Mesenchymal stem cell (in vitro differentiated cells and primary cell): ENCODE results near the gene PRICKLE2.
A peak's percentile ranks its signal among the peaks of the same experiment; 100 is the strongest.

Experiments
- DNase-seq: peaks from one replicate; pipeline ENCODE4 v3.0.0-alpha.2; 2013
- H2AFZ ChIP-seq: one replicate; pipeline ENCODE4 v1.6.1; 2013; ENCODE audit warnings: low read depth, mild to moderate bottlenecking, control low read depth, inconsistent platforms, low read length, moderate library complexity
- H2AK5ac ChIP-seq: 2 replicates; pipeline ENCODE4 v1.6.1; 2013; ENCODE audit warnings: low read length, moderate library complexity, mild to moderate bottlenecking, inconsistent platforms; ENCODE audit not compliant: severe bottlenecking
- H2BK120ac ChIP-seq: one replicate; pipeline ENCODE4 v1.6.1; 2013; ENCODE audit warnings: low read depth, mild to moderate bottlenecking, inconsistent platforms, low read length, moderate library complexity
- H2BK12ac ChIP-seq, 2 experiments: one replicate each; pipeline ENCODE4 v1.6.1; 2013; ENCODE audit warnings: inconsistent platforms in 2 of 2, low read length in 2 of 2, mild to moderate bottlenecking in 2 of 2, moderate library complexity in 2 of 2, control low read depth in 1 of 2
- H2BK15ac ChIP-seq: one replicate; pipeline ENCODE4 v1.6.1; 2013; ENCODE audit warnings: mild to moderate bottlenecking, low read depth, inconsistent platforms; ENCODE audit not compliant: poor library complexity, severe bottlenecking
- H2BK5ac ChIP-seq: 2 replicates; pipeline ENCODE4 v1.6.1; 2013; ENCODE audit warnings: low read depth, mild to moderate bottlenecking, low read length, control low read depth, inconsistent platforms; ENCODE audit not compliant: poor library complexity, severe bottlenecking
- H3K14ac ChIP-seq, 2 experiments: one replicate each; pipeline ENCODE4 v1.6.1; 2013; ENCODE audit warnings: inconsistent platforms in 2 of 2, low read length in 2 of 2, control low read depth in 1 of 2, mild to moderate bottlenecking in 1 of 2, moderate library complexity in 1 of 2
- H3K18ac ChIP-seq, 2 experiments: one replicate each; pipeline ENCODE4 v1.6.1; 2013; ENCODE audit warnings: inconsistent platforms in 2 of 2, low read length in 2 of 2, control low read depth in 1 of 2, low read depth in 1 of 2, mild to moderate bottlenecking in 1 of 2
- H3K23ac ChIP-seq, 2 experiments: one replicate each; pipeline ENCODE4 v1.6.1; 2013; ENCODE audit warnings: inconsistent platforms in 2 of 2, low read length in 2 of 2, mild to moderate bottlenecking in 2 of 2, moderate library complexity in 2 of 2, control low read depth in 1 of 2
- H3K27ac ChIP-seq: 2 replicates; pipeline ENCODE4 v1.5.1; 2013; ENCODE audit warnings: mild to moderate bottlenecking, moderate library complexity, low read length, control low read depth, inconsistent platforms; ENCODE audit not compliant: poor library complexity, severe bottlenecking
- H3K27me3 ChIP-seq, 2 experiments: 2 replicates each; pipeline versions ENCODE4 v1.6.1 to v1.7.0; 2013; ENCODE audit warnings: low read length in 2 of 2, mild to moderate bottlenecking in 2 of 2, moderate library complexity in 2 of 2, control low read depth in 1 of 2, inconsistent platforms in 1 of 2; ENCODE audit not compliant: control insufficient read depth in 1 of 2, insufficient read depth in 1 of 2
- H3K36me3 ChIP-seq, 2 experiments: 2 replicates each; pipeline versions ENCODE4 v1.6.1 to v1.7.0; 2013; ENCODE audit warnings: low read length in 2 of 2, control low read depth in 1 of 2, inconsistent platforms in 1 of 2, low read depth in 1 of 2, mild to moderate bottlenecking in 1 of 2; ENCODE audit not compliant: insufficient read depth in 2 of 2, control insufficient read depth in 1 of 2
- H3K4ac ChIP-seq, 2 experiments: one replicate each; pipeline ENCODE4 v1.6.1; 2013; ENCODE audit warnings: inconsistent platforms in 2 of 2, low read length in 2 of 2, mild to moderate bottlenecking in 2 of 2, moderate library complexity in 2 of 2, control low read depth in 1 of 2, low read depth in 1 of 2
- H3K4me1 ChIP-seq: 2 replicates; pipeline ENCODE4 v1.6.1; 2013; ENCODE audit warnings: low read depth, low read length, control low read depth; ENCODE audit not compliant: control insufficient read depth, insufficient read depth
- H3K4me2 ChIP-seq: 2 replicates; pipeline ENCODE4 v1.6.1; 2013; ENCODE audit warnings: low read length, mild to moderate bottlenecking, inconsistent platforms; ENCODE audit not compliant: poor library complexity, severe bottlenecking
- H3K4me3 ChIP-seq, 2 experiments: 2 replicates each; pipeline versions ENCODE4 v1.5.1 to v1.7.0; 2013; ENCODE audit warnings: low read length in 2 of 2, mild to moderate bottlenecking in 2 of 2, control low read depth in 1 of 2, low read depth in 1 of 2; ENCODE audit not compliant: insufficient read depth in 1 of 2
- H3K79me1 ChIP-seq: replicated peaks from 2 replicates; pipeline ENCODE4 v1.6.1; 2013; ENCODE audit warnings: mild to moderate bottlenecking, control low read depth, low read length, inconsistent platforms; ENCODE audit not compliant: poor library complexity, severe bottlenecking
- H3K9ac ChIP-seq: 2 replicates; pipeline ENCODE4 v1.7.0; 2013; ENCODE audit warnings: mild to moderate bottlenecking, low read length, moderate library complexity
- H3K9me3 ChIP-seq: 2 replicates; pipeline ENCODE4 v1.7.0; 2013; ENCODE audit warnings: mild to moderate bottlenecking, low read length; ENCODE audit not compliant: control insufficient read depth
- H4K8ac ChIP-seq: one replicate; pipeline ENCODE4 v1.6.1; 2013; ENCODE audit warnings: inconsistent platforms, mild to moderate bottlenecking, low read length, moderate library complexity
- H4K91ac ChIP-seq: one replicate; pipeline ENCODE4 v1.6.1; 2013; ENCODE audit warnings: mild to moderate bottlenecking, low read length, inconsistent platforms
- WGBS: methylation state at CpG from one replicate; pipeline ENCODE4 v1.1.7; 2013; ENCODE audit warnings: mixed read lengths; 5-methylcytosine and 5-hydroxymethylcytosine counted together

The PRICKLE2 gene

GRCh38 chr3:64082961-64083541, 142.2 kb downstream of the PRICKLE2 start:
- no peak overlapping the region for H3K18ac ChIP-seq
- H3K4me1 ChIP-seq, result peaks cover 8% of the 10 kb centered on the region
- no peak overlapping the region for H2BK12ac ChIP-seq
- H2BK5ac ChIP-seq, result no peak overlapping the region
- peak overlapping the region; percentile 89 for H2AK5ac ChIP-seq
- peak overlapping the region; percentile 63 for H3K27ac ChIP-seq
- H3K27me3 ChIP-seq, result no peaks in the 10 kb centered on the region
- H3K79me1 ChIP-seq, result no peaks in the 10 kb centered on the region
- no peak overlapping the region for H2AFZ ChIP-seq
- no peak overlapping the region for H4K8ac ChIP-seq
- no peak overlapping the region for H3K4me3 ChIP-seq
- H3K4ac ChIP-seq, result no peak overlapping the region
- H2BK15ac ChIP-seq, result no peak overlapping the region
- H2BK120ac ChIP-seq, result no peak overlapping the region
- H3K9me3 ChIP-seq, result peaks cover 3% of the 10 kb centered on the region
- H3K4me2 ChIP-seq, result no peak overlapping the region
- no peak overlapping the region for H3K23ac ChIP-seq
- no peak overlapping the region for H4K91ac ChIP-seq
- WGBS, result 78% methylated on average over 7 of the region's 7 CpGs
- no peak overlapping the region for H3K9ac ChIP-seq
- no peaks in the 10 kb centered on the region for H3K36me3 ChIP-seq
- H3K14ac ChIP-seq, result no peak overlapping the region
- DNase-seq, result no peak

GRCh38 chr3:64082411-64082810, 142.9 kb downstream of the PRICKLE2 start:
- no peak overlapping the region for H2BK12ac ChIP-seq
- H3K23ac ChIP-seq, result no peak overlapping the region
- H3K18ac ChIP-seq, result no peak overlapping the region
- no peaks in the 10 kb centered on the region for H3K79me1 ChIP-seq
- DNase-seq, result no peak
- no peak overlapping the region for H4K8ac ChIP-seq
- no peaks in the 10 kb centered on the region for H3K36me3 ChIP-seq
- H3K27me3 ChIP-seq, result no peaks in the 10 kb centered on the region
- no peak overlapping the region for H2BK5ac ChIP-seq
- H3K27ac ChIP-seq, result peak overlapping the region; percentile 63
- H3K4me3 ChIP-seq, result no peak overlapping the region
- WGBS, result 80% methylated on average over 3 of the region's 3 CpGs
- no peak overlapping the region for H3K4me2 ChIP-seq
- no peak overlapping the region for H3K14ac ChIP-seq
- H2AK5ac ChIP-seq, result peak overlapping the region; percentile 76
- no peak overlapping the region for H4K91ac ChIP-seq
- H2BK120ac ChIP-seq, result no peak overlapping the region
- no peak overlapping the region for H2BK15ac ChIP-seq
- H3K9ac ChIP-seq, result no peak overlapping the region
- peaks cover 8% of the 10 kb centered on the region for H3K4me1 ChIP-seq
- H3K9me3 ChIP-seq, result peaks cover 3% of the 10 kb centered on the region
- no peak overlapping the region for H2AFZ ChIP-seq
- no peak overlapping the region for H3K4ac ChIP-seq

GRCh38 chr3:64081235-64081630, 144.0 kb downstream of the PRICKLE2 start:
- H3K4me1 ChIP-seq, result peaks cover 8% of the 10 kb centered on the region
- WGBS, result 100% methylated on average over 1 of the region's 1 CpG

GRCh38 chr3:64080616-64081234, 144.5 kb downstream of the PRICKLE2 start:
- Histone ChIP-seq H4K8ac (no peak overlapping the region), H2BK15ac (no peak overlapping the region), H2BK5ac (no peak overlapping the region), H3K27ac (no peak overlapping the region), H3K4ac (no peak overlapping the region), H3K23ac (no peak overlapping the region), H2BK120ac (no peak overlapping the region), H2BK12ac (no peak overlapping the region), H3K79me1 (no peaks in the 10 kb centered on the region), H3K27me3 (no peaks in the 10 kb centered on the region), H3K14ac (no peak overlapping the region), H3K4me1 (peaks cover 8% of the 10 kb centered on the region), H3K18ac (no peak overlapping the region), H2AK5ac (no peak overlapping the region), H3K9ac (no peak overlapping the region), H3K9me3 (peaks cover 3% of the 10 kb centered on the region), H3K4me2 (no peak overlapping the region), H3K36me3 (no peaks in the 10 kb centered on the region), H2AFZ (no peak overlapping the region), H4K91ac (no peak overlapping the region), H3K4me3 (no peak overlapping the region)
- no peak for DNase-seq
- WGBS, result no CpG with 5 or more reads among the region's 1 CpG

More at GRCh38 chr3:64081235-64081630, 144.0 kb downstream of the PRICKLE2 start:
- DNase-seq, result no peak
- no peak overlapping the region for H2BK15ac ChIP-seq
- peaks cover 3% of the 10 kb centered on the region for H3K9me3 ChIP-seq
- no peak overlapping the region for H2BK120ac ChIP-seq
- no peak overlapping the region for H3K27ac ChIP-seq
- H2AK5ac ChIP-seq, result no peak overlapping the region
- H4K8ac ChIP-seq, result no peak overlapping the region
- no peak overlapping the region for H3K4me2 ChIP-seq
- no peak overlapping the region for H3K4ac ChIP-seq
- no peaks in the 10 kb centered on the region for H3K79me1 ChIP-seq
- no peak overlapping the region for H4K91ac ChIP-seq
- no peak overlapping the region for H2BK5ac ChIP-seq
- no peak overlapping the region for H3K9ac ChIP-seq
- no peak overlapping the region for H3K14ac ChIP-seq
- no peak overlapping the region for H2BK12ac ChIP-seq
- H3K36me3 ChIP-seq, result no peaks in the 10 kb centered on the region
- H3K18ac ChIP-seq, result no peak overlapping the region
- H3K4me3 ChIP-seq, result no peak overlapping the region
- H3K23ac ChIP-seq, result no peak overlapping the region
- no peaks in the 10 kb centered on the region for H3K27me3 ChIP-seq
- no peak overlapping the region for H2AFZ ChIP-seq
